Inflammatory macrophage treated with lipopolysaccharide for 4 hours (primary cell): ENCODE measurements around the gene RACGAP1.

Source experiments
- DNase-seq: peaks from one replicate; pipeline ENCODE4 v3.0.0-alpha.2; 2020

RACGAP1 gene

DNA sequence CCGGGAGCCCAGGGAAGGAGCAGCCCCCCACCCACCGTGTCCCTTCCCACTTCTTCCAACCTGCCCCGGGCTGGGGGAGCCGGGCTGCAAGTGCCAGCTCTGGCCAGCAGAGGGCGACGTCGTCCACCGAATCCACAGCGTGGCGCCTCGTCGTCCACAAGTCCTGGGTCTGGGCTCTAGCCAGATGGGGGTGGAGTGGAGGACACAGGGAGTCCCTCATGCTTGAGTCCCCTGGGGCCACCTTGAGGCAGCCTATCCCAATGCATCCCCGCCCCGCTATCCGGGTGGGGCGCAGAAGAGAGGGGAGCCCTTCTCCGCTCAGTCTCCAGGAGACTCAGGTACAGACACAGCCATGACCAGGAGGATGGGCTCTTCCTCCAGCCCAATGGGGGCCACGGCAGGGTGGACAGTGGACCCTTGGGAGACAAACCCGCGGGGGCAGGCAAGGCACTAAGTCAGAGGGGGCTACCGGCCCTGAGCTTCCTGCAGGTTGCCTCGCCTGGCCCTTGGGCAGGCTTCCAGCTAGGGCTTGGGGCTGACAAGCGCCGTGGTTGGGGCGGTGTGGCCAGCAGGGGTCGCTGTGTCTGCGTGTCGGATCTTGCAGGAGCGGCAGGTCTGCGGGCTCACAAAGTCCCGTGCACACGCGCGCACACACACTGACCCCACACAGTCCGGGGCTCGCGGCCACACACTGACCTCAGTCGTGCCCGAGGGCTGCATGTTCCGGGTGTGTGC is 58.1 kb downstream of the RACGAP1 start:
- DNase-seq: peak; percentile 83

DNA sequence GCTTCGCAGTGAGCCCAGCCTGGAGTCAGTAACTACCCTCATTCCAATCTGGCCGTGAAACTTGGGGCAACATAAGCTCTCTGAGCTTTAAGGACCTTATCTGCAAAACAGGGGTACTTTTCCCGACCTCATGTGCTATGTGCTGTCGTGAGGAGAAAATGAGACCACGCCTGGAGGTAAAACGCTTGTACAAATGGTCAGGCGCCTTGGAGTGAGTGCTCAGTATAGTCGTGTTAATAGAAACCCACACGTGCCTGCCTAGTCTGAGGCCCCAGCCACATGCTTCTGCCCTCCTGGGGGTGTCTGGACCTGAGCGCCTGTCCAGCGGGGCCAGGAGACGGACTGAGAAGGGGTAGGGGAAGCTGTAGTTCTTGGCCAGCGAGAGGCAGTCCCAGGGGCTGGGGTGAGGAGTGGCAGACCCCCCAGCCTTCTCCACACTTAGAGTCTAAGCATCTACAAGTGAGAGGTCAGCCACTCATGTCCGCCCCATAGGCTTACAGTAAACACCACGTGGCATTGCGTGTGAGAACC is 58.7 kb downstream of the RACGAP1 start:
- no peak for DNase-seq

DNA sequence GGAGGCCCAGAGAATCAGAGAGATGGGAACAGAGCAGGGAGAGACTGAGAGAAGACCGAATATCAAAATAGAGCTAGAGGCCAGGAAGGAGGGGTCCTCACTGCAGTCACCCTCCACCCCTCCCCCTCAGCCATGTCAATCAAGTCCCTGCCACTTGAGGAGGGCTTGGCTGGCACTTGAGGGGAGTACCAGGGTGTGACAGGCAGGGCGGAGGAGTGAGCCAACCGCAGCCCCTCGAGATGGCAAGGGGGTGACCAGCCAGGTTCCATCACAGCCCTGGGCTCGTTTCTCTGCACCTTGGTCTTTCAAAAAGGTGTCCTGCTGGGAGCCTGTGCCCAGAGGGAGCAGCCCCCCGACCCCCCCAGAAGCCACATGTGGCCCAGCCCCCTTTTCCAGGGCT is 59.5 kb downstream of the RACGAP1 start:
- DNase-seq: no peak

DNA sequence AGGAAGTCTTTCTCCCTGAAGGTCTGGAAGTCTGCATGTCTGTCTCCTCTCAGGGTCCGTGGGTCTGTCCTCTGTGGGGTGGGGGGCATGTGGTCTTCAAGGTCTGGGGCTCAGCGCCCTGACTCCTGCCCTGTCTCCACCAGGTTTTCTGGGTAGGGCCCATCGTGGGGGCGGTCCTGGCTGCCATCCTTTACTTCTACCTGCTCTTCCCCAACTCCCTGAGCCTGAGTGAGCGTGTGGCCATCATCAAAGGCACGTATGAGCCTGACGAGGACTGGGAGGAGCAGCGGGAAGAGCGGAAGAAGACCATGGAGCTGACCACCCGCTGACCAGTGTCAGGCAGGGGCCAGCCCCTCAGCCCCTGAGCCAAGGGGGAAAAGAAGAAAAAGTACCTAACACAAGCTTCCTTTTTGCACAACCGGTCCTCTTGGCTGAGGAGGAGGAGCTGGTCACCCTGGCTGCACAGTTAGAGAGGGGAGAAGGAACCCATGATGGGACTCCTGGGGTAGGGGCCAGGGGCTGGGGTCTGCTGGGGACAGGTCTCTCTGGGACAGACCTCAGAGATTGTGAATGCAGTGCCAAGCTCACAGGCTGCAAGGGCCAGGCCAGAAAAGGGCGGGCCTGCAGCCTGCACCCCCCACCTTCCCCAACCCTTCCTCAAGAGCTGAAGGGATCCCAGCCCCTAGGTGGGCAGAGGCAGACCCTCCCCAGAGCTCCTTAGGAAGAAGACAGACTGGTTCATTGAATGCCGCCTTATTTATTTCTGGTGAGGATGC is 60.3 kb downstream of the RACGAP1 start:
- DNase-seq: no peak

DNA sequence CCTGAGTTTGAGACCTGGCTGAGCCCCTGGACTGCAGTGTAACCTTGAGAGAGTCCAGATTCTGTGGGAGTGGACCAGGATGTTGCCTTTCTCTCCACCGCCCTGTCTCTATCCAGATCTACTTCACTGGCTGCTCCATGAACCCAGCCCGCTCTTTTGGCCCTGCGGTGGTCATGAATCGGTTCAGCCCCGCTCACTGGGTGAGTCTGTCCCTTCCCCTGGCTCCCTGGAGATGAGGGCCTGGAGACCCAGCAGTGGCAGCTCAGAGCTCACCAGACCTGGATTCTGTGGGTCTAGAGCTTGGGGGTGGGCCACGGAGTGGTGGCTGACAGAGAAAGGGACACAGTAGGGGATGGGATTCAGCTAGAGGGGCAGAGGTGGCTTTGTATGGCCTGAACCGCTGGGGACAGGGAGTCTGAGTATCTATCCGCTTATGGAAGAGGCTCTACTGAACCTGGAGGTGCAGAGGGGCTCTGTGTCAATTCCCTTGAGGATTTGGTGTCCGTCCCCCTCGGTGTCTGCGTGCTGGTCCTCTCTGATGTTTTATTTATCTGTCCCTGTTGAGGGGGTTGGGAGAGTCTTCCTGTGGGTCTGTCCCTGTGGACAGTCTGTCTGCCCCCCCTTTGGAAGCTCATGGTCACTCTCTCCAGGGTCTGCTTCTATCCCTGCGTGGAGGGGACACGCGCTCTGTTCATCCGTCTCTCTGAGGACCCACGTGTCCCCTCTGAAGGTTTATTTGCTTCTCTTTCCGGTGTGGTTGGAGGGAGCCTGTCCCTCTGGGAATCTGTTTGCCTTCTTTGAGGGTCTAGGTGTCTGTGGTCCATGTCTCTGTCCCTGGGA is 61.1 kb downstream of the RACGAP1 start:
- no peak for DNase-seq

DNA sequence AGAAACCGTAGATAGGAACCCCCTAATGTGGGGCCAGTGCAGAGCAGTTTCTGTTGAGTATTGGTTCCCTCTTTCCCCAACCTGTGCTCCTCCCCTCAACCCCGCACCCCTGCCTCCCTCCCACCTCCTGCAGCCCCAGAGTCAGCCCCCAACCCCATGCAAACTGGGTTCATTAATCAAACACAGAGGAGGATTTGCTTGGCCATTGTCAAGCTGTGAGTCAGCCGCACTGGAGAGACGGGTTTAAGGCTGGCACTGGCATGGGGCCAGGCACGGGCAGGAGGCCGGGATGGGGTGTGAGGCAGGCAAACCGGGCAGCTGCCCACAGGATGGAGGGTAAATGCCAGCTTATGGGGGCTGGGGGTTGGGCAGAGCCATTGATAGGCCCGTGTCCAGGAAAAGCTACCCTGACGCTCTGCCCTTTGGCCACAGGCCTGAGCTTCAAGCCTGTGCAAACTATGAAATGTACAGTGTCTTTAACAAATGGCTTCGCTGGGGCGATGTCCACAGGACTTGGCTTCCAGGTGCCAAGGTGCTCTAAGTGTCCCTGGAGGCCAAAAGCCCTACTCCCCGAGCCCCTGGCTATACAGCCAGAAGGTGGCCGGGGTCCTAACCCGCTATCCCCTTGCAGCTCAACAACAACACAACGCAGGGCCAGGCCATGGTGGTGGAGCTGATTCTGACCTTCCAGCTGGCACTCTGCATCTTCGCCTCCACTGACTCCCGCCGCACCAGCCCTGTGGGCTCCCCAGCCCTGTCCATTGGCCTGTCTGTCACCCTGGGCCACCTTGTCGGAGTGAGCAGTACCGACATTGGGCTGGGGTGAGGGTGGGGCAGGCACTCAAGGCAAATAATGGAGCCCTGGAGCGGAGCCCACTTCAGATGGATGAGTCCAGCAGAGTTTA is 62.2 kb downstream of the RACGAP1 start:
- DNase-seq: no peak

DNA sequence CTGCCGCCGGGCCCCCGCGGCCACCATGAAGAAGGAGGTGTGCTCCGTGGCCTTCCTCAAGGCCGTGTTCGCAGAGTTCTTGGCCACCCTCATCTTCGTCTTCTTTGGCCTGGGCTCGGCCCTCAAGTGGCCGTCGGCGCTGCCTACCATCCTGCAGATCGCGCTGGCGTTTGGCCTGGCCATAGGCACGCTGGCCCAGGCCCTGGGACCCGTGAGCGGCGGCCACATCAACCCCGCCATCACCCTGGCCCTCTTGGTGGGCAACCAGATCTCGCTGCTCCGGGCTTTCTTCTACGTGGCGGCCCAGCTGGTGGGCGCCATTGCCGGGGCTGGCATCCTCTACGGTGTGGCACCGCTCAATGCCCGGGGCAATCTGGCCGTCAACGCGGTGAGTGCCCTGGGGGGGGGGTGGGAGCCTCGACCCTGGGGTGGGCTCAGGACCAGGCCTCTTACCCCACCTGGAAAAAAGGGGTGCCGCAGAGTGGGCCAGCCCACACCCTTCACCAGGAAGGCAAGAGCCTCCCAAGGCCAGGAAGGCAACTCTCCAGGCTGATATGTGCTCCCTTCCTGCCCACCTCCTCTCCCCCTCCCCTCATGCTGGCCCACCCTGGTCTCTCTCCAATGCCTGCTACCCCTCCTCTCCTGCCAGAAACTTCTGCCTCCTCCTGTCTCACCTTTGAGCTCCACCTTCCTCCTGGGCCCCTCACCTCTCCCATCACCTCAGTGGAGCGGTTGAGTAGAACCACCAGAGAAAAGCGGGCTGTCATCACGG is 63.1 kb downstream of the RACGAP1 start:
- no peak for DNase-seq

DNA sequence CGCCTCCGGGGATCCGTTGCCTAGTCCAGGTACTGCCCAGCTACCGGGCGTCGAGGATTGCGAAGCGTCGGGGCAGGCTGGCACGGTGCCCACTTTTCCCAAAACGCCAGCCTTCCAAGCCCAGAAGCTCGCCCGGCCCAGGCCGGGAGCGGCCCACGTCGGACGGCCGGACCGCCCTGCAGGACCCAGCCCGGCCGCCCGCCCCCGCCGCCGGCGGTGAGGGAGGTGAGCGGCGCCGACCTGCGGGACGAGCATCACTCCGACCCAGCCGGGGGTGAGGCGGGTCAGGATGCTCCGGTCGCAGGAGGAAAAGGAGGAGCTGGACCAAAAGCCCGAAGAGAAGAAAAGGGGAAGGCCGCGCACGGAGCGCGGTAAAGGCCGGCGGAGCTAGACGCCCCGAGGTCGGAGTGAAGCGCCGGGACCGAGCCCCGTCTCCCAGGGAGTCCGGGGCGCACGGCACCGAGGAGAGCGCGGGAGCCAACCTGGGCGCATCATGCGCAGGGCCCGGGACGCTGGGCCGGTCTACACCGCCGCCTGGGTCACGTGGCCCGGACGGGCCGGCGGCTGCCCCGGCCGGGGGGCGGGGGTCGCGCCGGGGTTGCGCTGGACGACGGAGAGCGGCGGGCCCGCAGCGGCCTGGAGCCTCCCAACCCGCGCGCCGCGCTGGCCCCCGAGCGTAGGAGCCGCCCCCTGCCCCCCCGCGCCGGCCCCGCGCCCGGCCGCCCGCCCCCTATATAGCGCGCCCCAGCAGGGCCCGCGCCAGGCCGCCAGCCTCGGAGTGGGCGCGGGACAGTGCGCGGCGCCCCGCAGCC is 64.0 kb downstream of the RACGAP1 start, which contains the start of gene AQP5:
Gene AQP5, plus strand, starts transcription at position 762 of the 812 bp plus-strand sequence. CDS start 146 bp downstream, outside the sequence.
- DNase-seq: no peak

DNA sequence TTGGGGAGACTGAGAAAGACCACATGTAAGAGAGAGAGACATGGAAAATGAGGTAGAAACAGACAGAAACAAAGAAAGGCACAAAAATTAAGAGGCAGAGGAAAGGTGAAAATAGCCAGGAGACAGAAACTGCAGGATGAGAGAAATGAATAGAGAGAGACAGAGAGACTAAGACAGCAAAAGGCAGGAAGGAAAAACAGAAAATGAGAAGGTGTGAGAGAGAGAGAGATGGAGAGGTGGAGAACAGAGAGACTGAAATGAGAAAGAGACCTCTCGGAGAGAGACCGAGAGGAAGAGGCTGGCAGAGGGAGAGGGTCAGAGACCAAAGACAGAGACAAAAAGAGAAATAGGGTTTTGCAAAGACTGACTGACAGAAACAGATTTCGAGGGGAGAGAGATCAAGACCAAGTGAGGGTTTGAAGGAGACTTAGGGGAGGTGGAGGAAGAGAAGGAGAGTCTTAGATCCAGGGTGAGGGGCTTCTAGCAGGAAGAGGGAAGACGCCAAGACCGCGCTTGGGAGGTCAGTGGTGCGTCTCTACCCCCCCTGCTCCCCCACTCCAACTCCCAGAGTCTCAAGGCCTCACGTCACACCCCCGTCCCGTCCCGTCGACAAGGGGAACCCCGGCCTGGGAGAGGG is 64.7 kb downstream of the RACGAP1 start:
- no peak for DNase-seq

DNA sequence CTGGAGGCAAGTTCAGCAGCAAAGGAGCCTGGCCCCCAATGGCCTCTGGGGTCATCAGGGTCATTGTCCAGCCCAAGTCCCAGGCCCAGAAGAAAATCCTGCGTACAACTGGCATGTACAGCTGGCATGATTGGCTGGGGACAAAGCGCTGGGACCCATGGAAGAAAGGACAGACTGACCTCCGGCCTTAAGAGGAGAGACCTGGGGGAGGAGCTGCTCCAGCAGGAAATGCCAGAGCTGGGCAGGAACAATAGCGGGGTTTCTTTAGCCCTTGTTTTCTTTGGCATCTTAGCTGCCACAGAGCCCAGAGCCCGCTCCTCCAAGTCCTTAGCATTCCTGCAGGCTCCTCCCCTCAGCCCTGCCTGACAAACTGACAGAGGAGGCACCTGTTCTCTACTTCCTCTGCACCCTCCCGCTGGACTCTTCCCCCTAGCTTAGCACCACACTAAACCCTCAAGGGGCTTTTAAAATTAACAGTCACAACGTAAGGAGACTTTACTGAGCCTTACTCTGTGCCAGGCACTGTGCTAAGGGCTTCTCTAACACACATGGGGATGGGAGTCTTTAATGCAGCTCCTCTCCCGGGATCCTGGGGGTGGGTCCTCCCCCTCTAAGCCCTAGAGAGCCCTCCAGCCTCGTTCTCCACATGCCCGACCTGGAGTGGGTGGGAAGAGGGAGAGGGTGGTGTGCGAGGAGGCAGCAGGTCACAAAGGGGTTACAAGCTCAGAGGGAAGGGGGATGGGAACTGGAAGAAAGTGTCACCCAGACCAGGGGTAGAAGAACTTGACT is 65.4 kb downstream of the RACGAP1 start:
- no peak for DNase-seq

DNA sequence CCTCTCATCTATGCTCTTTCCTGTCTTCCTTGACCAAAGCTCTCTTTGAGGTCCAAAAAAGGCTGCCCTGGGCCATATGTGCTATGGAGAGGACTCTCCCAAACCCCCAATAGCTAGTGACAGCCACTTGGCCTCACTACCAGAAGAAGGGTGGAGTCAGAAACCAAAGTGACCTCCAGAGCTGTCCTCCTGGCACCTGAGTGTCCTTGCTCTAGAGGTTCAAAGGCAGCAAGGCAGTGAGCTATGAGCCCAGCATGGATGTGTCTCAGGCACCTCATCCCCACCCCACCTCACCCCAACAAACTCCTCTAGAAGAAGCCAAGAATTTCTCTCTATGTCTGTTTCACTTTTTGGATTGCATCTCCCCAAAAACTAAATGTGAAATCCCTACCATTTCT is 67.7 kb downstream of the RACGAP1 start:
- no peak for DNase-seq

DNA sequence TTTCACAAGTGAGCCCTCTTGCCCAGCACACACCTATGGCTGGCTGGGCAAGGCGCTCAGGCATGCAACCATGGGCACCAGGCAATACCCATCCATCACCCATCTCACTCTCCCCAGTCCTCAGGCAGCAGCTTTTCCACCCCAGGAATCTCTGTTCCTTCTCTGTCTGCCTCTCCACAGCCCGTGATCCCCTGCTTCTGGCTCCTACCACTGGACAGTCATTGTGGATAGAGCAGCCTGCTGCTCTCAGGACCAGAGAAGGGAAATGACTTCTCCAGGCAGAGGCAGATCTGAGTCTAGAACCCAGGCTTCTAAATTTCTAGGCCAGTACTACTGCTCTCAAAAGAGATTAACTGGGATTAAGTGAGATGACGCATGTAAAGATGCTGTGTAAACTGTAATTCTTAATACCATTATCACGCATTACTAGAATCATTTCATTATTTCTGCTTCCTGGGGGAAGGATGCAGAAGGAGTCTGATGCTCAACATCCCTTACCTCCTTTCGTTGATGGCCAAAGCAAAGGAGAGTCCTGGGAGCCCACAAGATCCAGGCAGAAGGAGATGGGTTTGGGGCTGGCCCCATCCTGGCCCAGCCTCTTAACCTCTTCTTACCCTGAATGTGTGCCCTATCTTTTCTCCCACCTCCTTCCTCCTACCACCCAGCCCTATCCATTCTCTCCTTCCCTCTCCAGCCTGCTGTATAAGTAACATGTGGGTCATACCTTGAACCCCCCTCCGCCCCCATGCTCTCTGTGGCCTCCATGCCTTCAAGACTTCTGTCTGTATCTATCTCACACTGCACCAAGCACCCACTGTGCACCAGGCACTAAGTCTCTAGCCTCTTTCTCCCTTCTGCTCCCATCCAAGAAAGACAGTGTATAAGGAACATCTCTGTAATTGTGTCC is 68.4 kb downstream of the RACGAP1 start:
- no peak for DNase-seq

DNA sequence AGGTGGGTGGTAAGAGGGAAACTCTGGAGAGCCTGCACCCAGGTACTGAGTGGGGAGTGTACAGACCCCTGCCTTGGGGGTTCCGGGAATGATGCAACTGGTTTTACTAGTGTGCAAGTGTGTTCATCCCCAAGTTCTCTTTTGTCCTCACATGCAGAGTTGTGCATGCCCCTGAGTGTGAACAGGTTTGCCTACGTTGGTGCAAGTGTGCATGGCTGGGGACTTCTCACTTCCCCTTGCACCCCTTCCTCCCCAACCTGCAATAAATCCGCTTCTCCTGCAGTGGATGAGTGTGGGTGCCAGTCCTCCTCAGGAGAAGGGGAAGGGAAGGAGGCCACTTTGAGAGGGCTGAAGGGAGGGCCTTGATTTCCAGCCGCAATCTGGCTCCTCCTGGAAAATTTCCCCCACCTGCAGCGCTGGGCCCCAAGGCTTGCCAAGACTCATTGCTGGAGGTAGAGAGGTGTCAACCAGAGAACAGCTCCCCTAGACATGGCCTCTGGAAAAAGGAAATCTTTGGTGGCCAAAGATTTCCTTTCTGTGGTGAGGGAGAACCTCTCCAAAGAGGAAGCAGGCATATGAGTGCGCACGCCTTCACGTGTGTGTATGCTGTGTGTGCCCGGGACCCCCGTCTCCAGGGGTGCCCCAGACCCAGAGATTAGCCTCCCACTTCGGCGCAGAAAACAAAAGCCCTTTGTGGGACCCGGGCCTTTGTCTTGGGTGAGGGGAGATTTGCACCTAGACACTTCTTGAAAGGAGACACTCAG is 69.2 kb downstream of the RACGAP1 start:
- peak; percentile 28 for DNase-seq

DNA sequence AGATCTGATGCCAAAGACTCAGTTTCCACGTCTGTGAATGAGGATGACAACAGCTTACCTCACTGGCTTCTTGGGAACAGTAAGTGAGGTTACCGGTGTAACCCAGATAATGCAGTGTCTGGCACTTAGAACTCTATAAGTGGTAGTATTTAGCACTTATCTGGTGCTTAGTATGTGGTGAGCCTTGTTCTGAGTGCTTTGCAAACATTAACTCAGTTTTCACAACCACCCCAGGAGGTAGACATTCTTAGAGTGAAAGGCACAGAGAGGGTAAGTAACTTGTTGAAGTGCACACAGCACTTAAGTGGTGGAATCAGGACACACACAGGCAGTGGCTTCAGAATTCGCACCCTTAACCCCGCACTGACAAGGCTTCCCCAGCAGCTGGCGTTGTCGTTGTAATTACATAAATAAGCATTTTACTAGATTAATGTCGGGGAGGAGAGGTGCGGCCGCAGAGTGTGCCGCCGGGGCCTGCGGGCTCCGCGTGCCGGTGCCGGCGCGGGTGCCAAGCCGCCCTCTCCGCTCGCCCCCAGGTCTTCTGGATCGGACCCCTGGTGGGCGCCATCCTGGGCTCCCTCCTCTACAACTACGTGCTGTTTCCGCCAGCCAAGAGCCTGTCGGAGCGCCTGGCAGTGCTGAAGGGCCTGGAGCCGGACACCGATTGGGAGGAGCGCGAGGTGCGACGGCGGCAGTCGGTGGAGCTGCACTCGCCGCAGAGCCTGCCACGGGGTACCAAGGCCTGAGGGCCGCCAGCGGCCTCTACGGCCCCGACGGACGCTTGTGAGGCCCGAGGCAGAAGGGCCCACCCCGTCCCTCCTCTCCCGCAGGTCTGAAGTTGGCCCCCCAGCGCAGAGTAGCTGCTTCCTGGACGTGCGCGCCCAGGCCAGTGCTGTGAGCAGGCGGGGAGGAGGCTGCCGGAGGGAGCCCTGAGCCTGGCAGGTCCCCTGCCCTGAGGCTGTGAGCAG is 70.1 kb downstream of the RACGAP1 start:
- DNase-seq: no peak

DNA sequence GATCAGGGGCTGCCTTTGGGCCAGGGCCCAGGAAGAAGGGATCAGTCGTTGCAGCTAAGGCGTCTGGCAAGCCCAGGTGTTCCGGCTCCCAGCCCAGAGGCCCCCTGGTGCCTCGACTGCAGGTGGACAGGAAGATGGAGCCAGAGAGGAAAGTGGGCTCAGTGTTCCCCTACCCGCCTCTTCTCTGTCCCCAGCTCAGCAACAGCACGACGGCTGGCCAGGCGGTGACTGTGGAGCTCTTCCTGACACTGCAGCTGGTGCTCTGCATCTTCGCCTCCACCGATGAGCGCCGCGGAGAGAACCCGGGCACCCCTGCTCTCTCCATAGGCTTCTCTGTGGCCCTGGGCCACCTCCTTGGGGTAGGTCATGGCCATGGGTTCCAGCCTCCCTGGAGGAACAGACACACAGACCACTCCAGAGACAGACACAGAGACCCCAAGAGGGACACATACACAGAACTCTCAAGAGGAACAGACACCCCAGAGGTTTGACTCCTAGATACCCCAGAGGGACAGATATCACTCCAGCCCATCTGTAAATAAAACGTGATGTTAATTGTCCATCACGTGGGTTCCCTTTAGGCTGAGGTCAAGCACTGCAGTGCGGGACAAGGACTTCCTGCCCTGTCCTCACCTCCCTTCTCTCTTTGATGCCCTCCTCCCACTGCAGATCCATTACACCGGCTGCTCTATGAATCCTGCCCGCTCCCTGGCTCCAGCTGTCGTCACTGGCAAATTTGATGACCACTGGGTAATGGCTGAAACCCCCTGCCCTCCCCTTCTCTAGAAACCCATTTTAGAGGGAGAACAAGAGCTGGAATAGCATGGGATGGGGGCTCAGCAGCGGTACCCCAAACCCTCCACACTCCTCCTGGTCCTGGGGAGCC is 71.1 kb downstream of the RACGAP1 start:
- DNase-seq: no peak
